Stimulated activated CD8-positive, alpha-beta memory T cell treated with anti-CD3 and anti-CD28 coated beads, Interleukin-15, amount 100 ng/mL, for 4 hours (primary cell): ENCODE data around the gene FAM53B.
"Not testable (repeated sequence)": the region's sequence is repeated elsewhere in the genome, so short reads cannot be mapped to it uniquely, and the experiment has no call there.

Experiments
- DNase-seq, 2 donors: peaks; one replicate each; pipeline ENCODE4 v3.0.0-alpha.2; 2020; ENCODE audit warnings: low read depth in 2 of 2

The FAM53B gene

DNA sequence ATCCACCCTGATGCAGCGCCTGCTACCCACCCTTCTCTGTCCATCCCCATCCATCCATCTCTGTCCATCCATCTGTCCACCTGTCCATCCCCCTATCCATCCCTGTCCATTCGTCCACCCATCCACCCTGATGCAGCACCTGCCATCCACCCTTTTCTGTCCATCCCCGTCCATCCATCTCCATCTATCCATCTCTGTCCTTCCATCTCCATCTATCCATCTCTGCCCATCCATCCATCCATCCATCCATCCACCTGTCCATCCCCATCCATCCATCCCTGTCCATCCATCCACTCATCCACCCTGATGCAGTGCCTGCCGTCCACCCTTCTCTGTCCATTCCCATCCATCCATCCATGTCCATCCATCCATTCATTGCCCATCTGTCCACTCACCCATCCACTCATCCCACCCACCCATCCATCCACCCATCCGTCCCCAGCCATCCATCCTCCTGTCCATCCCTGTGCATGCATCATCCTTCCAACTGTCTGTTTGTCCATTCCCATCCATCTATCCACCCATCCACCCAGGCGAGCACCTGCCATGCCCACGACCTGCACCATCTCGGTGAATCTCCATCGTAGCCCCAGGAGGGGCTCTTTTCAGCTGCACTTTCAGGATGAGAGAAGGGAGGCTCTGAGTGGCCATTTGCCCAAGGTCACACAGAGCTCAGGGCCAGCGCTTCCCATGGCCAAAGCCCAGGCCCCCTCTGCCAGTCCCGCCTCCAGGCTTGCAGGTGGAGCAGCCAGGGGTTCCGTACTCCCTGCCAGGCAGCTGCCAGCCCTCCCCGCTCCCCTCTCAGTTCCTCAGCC is 145.2 kb downstream of the FAM53B start:
- no peak for DNase-seq

DNA sequence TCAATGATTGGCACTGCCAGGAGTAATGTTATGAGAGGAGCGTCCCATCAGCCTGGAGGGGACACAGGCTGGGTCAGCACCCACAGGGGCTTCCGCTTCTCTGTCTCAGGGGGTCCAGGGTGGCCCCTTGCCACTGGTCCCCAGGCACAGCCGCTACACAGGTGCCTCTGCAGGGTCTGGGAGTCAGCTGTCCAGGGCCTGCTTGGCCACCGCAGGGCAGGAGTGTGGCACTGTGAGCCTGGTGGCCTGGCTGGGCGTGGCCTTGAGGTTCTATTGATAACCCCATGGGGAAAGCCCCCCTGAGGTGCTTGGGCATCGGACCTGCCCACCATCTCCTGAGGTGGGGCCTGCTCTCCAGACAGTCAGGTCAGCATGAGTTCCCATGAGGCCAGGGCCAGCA is 146.0 kb downstream of the FAM53B start:
- DNase-seq: no peak

DNA sequence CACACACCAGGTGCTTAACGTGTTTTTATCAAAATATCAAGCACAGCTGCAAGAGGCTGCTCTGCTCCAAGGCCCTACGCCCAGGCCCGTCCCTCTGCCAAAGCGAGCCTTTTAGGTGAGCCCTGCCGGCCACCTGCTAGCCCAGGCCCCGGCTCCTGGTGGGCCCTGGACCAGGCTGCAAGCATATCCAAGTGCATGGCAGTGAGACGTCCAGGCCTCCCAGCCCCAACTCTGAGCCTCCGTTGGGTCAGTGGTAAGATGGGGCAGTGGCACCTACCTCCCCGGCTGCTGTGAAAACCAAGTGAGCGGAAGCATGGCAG is 146.4 kb downstream of the FAM53B start:
- DNase-seq: no peak

DNA sequence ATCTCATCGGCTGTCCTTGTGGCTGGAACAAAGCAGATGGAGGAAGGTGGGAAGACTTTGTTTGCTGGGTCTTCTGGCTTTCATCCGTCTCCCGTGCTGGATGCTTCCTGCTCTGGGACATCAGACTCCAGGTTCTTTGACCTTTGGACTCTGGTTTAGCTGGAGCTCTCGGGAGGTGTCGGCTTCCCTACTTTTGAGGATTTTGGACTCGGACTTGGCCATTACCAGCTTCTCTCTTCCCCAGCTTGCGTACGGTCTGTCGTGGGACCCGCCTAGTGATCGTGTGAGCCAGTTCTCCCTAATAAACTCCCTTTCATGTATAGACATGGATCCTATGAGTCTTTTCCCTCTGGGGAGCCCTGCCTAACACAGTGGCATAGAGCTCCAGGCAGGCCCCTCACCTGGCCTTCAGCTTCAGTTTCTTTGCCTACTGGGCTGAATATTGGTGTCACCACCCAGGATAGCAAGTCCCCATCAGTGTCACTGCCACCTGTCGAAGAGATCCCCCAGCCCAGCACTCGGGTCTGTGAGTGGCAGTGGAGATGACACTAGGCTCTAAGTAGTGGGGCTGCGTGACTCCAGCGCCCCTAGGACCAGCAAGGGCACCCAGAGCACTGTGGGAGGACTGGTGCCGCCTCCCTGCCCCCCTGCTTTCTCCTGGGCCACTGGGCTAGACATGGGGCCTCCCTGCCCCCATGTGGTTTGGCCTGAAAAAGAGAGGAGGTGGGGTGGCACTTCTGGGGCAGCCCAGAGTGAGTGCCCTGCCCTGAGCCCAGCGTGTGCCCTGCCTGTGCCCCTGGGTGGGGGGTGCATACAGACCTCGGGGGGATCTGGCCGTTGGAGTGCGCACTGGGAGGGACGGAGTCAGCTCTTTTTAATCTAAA is 147.0 kb downstream of the FAM53B start:
- no peak for DNase-seq

DNA sequence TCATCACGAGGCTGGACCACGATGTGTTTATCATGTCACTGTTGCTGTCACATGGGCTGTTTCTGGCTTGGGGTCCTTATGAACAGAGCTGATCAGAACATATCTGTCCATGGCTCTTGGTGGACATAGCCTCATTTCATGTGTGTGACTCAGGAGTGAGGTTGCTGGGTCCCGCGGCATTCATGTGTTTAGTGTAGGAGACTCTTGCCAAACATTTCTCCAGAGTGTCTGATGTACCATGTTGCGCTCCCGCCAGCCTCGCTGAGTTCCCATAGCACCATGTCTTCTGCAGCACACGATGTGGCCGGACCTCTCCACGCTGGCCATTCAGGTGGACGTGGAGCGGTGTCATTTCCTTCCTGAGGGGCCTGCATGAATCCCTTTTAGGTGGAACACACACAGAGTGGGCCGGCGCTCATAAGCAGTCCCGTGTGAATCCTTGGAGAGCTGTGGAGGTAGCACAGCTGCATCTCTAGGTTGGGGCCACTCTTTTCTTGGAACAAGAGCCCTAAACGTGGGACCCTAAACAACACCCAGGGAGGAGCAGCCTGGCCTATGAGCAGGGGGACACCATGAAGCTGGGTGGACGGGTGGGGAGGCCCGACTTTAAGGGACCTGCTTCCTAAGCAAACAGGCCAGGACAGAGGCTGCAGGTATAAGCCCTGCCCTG is 147.9 kb downstream of the FAM53B start:
- no peak for DNase-seq

DNA sequence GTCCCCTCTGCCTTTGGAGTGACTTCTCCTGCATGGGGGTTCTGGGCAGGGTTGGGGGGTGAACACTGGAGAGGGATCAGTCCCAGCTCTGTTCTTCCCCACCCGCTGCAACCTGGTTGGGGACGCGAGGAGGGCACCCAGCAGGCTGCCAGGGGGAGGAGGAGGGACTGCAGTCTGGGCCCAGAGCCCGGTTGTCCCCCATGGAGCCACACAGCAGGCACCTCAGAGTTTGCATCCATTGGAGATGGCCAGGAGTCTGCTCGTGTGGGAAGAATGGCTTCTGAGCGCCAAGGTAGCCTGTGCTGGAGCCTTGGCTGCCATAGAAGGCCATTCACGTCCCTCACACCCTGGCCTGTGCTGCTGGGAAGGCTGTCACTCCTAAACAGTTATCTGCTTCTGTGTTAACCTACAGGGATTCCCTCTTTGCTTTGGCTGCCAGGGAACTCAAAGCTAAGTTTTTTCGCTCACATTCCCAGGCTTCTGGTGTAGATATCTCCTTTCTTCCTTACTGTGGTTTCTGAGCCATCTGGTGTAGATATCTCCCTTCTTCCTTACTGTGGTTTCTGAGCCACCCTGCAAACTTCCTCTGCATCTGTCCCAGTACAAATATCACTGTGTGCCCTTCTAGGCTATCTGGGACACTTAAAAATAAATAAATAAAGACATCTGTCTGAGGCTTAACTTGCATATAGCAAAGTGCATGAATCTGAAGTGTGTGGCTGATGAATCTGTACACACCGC is 148.9 kb downstream of the FAM53B start:
- no peak for DNase-seq

DNA sequence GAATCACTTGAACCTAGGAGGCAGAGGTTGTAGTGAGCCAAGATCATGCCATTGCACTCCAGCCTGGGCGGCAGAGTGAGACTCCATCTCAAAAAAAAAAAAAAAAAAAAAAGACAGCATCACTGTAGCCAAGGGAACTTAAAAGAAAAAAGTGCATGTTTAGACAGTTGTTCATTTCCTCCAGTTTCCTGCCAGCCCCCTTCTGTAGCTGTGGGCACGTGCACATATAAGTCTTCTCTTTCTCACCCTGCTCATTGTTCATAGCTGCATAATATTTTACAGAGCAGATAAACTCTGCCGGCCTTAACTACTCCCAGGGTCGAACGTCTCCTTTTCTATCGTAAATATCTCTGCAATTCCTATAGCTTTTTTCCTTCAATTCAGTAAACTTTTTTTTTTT is 149.9 kb downstream of the FAM53B start:
- DNase-seq: no peak

DNA sequence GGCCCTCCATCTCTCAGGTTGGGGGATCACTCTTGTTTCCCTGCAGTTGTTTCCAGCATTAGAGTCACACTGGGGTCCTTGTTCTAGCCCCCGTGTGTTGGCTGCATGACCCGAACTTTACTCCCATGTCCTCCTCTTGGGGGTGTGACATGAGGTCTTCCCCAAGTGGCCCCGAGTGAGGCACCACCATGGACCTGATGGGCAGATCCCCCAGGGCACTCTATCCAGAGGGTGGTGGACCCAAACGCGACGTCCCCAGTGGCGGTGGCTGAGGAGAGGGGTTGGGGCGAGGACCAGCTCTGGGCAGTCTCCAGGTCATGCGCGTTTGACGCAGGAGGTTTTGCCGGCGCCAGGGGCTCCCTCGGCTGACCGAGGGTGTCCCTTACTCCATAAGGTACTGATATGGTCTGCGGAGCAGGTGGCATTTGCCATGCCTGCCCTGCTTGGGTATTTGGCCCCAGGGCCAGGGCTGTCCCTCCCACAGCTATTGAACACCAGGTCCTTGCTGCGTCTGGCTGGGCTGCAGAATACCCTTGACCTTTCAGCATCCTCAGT is 150.7 kb downstream of the FAM53B start:
- no peak for DNase-seq

DNA sequence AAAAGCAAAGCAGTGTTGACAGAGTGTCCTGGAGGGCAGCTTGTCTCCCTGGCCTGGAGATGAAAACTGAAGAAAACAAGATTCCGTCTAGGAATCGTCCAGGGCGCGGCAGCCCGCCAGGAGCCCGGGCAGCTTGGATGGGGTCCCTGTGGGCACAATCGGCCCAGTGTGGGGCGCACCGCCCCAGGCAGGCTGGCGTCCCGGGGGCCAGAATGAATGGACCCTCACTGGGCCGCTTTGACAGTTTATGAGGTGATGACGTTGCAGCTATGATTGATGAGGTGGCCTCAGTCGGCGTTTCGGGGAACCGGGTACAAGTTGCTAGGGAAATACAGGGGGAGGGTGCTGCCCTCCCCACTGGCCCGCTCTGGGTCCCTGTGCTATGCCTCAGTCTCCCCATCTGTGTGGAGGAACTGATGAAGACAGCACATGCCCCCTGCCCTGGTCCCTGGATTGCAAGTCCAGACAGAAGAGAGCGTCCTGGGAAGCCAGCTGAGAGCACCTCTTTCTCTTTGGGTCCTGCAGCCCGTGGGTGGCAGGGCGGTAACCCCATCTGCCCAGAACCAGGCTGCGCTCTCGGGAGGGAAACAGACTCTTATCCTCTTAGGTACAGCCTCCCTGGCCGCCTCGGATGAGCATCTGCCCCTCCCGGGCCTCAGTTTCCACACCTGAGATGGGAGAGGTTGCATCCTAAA is 151.3 kb downstream of the FAM53B start:
- DNase-seq: no peak

DNA sequence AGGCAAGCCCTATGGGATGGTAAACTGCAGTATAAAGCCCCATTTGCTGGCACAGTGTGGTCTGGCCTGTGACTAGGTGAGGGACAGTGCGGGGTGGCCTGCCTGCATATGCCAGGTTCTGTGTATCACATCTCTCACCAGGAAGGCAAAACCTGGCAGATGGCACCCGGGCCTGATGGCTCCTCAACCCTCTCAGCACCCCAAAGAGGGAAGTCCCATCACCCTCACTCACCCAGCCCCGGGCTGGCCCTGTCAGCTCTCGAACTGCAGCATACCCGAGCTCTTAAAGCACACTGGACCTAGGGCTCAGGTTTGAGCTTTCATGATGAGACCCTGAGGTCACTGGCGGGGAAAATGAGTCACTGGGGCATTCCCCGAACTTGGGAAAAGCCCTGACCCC is 152.1 kb downstream of the FAM53B start:
- DNase-seq: no peak

DNA sequence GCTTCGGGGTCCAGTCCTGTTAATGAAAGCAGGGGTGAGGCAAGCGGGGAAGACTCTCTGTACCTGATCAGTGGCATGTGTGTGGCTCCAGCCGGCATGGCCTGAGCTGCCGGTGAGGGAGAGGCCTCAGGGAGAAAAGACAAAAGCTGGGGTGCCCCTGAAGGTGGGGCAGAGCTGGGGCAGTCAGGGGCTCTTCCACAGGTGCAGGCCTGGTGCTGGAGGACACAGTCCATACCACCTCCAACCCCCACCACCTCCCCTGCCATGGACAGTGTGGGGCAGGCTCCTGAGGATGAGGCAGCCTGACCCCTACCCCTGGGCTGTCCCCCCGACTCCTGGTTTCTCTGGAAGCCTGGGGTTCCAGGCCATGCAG is 153.1 kb downstream of the FAM53B start:
- no peak for DNase-seq

DNA sequence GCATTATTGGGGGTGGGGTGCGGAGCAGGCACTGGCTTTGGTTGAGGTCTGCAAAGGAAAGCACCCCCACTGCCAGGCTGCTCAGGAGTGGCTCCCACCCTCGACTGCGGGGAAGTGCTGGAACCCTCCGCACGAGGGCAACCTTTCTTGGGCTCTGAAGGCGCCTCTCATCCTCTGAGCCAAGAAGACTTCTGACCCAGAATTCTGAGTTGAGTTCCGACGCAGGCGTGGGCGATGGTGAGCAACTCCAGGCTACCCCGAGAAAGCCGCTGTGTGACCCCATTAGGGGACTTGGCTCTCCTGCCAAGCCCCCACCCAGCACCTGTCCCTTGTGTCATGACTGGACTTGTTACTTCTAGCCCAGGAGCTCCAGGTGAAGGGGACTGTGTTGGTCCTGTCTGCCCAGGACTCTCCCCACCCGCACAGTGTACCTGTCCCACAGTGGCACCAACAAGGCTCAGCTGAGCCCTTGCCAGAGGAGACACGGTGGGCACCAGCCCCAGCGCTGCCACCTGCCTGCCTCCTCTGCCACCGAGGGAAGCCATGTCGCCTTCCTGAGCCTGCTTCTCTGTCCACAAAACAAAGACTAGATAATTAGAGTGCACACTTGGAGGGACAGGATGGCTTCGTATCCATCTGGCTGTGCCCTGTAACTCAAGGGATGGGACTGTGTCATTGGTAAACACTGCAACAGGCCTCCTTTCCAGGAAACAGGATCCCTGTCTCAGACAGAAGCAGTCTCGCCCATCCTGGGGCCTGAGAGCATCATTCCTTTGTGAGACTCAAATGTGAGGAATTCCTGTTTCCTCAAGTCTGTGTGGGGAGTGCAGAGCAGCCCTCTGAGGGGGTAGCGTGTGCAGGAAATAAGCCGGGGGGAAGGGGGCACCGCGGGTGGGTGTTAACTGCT is 153.7 kb downstream of the FAM53B start:
- no peak for DNase-seq

DNA sequence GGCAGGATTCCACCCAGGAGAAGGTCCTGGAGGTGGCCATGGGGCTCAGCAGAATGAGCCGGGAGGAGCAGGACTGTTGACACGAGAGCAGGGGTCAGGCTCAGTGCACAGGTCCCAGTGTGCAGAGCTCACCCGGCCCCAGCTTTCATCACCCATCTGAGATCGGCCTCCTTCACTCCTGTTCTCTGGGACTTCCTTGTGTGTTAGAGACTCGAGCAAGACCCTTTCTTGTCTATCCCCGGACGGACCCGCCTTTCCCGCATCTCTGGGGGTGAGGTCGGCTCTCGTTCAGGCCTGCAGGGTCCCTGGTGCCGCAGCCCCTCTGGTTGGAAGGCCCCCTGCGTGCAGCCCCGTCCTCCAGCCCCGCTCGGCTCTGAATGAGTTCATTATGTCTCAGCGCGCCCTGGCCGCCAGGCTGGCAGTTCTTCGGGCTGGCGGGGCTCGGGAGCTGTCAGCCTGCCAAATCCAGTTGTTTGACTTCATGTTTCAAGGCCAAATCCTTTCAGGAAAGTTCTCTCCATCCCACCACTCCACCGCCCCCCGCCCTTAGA is 154.6 kb downstream of the FAM53B start:
- DNase-seq: no peak

DNA sequence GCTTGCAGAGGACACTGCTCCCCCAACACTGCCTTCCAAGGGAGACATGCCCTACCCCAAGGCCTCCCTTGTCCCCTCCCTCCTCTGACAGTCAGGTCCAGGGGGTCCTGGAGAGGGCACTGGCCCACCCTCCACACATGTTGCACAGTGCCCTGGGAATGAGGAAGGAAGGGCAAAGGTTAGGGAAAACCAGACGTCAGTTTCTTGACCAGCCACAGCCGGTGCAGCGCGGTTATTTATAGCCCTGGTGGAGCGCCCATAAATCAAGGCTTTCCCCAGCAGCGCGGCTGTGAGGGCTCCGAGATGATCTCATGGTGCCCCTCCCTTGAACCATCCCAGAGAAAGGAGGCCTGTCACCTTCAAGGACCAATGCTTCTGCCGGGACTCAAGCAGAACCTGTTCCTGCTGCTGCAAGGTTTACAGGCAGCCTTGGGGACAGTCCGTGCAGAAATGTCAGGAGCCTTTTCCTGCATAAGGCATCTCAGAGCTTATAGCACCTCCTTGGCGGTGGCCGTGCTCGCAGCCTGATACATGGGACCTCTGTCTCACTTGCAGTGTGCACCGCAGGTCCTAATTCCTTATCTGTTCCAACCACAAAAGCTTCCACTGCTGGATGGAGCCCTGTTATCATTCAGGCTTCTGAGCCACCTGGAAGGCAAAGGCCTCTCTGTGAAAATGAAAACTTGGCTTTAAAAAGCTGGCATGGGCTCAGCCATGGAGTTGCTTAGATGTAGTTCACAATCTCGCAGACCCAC is 155.3 kb downstream of the FAM53B start:
- no peak for DNase-seq

DNA sequence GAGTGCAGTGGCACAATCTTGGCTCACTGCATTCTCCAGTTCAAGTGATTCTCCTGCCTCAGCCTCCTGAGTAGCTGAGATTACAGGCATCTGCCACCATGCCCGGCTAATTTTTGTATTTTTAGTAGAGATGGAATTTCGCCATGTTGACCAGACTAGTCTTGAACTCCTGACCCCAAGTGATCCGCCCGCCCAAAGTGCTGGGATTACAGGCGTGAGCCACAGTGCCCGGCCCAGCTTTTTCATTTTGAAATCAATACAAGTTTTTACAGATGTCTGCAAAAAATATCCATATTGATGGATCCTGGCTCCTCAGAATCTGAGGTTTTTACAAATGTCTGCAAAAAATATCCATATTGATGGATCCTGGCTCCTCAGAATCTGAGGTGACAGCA is 155.8 kb downstream of the FAM53B start:
- DNase-seq: not testable (repeated sequence)

DNA sequence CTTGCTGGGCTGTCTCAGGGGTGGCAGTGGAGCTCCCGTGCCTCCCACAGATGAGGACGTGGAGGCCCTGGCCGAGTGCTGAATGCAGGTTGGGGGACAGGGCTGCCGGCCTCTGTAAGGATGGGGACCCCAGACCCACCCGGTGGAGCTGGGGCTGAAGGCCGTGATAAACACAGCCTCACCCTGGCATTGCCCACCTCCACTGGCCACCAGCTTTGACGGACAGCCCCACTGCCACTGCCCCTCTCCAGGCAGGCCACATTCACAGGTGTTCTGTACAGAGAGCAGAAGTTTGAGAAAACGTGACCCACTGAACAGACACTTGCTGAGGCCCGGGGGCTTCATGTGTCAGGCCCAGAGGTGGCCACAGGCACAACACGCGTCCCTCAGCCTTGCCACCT is 156.4 kb downstream of the FAM53B start:
- DNase-seq: no peak

DNA sequence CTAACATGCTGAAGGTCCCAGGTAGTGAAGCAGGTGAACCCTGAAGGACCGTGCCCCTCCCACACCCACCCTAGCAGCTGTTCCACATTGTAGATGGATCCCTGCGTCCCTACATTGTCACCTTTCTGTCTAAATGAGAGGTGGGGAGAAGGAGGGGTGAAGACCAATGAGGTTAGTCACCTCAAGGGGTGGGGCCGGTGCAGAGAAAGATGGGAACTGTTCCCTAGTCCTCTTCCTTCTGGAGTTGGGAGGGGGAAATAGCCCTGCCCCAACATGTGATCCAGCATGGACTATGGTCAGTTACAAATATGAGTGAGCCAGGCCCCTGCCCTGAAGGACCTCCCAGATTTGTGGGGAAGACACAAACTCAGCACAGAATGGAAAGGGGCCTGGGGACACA is 158.0 kb downstream of the FAM53B start:
- no peak for DNase-seq

DNA sequence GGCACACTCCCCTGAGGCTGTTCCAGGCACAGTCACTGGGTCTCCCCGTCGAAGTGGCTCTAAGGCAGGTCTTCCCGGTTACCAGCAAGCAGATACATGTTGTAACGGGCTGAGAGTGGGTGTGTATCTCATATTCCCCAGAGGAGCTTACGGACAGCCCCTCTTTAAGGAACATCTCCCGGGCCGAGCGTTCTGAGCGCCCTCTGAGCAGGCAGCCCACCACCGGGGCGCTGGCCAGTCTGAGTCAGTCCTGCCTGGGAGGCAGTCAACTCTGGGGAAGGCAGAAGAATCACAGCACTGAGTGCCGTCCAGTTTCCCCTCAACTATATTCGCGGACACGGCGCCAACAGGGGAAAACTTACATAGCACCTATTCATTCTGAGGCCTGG is 165.2 kb downstream of the FAM53B start:
- no peak for DNase-seq
